Measurements from ENCODE around the gene TMEM150C. TPM values are rescaled to one million over a fixed set of nuclear protein-coding genes. Genes with fewer than 3 reads are reported as not detected.
A peak's percentile ranks its signal among the peaks of the same experiment; 100 is the strongest.

The TMEM150C gene
- total and polyA plus RNA-seq, 2 donors (not counting 1 experiment from before 2014, with no cell fraction given) = 0.24 to 1.2 TPM

DNA sequence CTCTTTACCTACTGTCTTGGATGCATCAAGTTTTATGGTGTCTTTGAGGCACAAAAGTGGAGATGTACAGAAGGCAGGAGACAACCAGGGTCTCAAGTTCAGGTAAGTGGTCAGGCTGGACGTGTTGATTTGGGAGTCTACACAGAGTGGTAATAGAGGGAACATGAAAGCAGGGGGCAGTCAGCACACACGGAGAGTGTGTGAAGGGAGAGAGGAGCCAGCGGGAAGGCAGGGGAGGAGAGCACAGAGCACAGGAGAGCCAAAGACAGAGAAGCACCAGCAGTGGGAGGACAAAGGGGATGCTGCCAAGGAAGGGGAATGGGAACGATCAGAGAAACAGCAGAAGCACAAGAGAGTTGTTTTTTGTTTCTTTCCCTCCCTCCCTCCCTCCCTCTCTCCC lies 32.9 kb downstream of the TMEM150C start:
- Histone ChIP-seq H3K4me3 (replicated peaks in 1 of 4; ENCODE audit: control extremely low read depth in 1 of 4, insufficient read depth in 1 of 4, low read depth in 3 of 4, low read length in 4 of 4) (no peak overlapping the region), H3K4me1 (ENCODE audit: control insufficient read depth, extremely low read depth, insufficient read depth, low read length) (no peaks in the 10 kb centered on the region), H3K4me2 (ENCODE audit: extremely low read depth, insufficient read depth, low read length) (no peak overlapping the region), H4K20me1 (ENCODE audit: control insufficient read depth, extremely low read depth, insufficient read depth, low read length) (no peaks in the 10 kb centered on the region), H3K9ac (ENCODE audit: insufficient read depth, low read length) (no peak overlapping the region), H3K27ac (ENCODE audit: insufficient read depth, low read length) (no peak overlapping the region), H2AFZ (ENCODE audit: low read length) (no peak overlapping the region), H3K79me2 (ENCODE audit: control insufficient read depth, insufficient read depth, low read length) (no peaks in the 10 kb centered on the region), H3K27me3 (ENCODE audit: control insufficient read depth, insufficient read depth, low read length) (peaks cover 2% of the 10 kb centered on the region), H3K36me3 (ENCODE audit: control insufficient read depth, insufficient read depth, low read length) (no peaks in the 10 kb centered on the region), H3K9me3 (ENCODE audit: control insufficient read depth, insufficient read depth, low read depth, low read length) (no peaks in the 10 kb centered on the region)
- DNase-seq (ENCODE audit: low read depth in 2 of 2) = no peak
- no peak for TF ChIP-seq EZH2 (IDR thresholded peaks at IDR 0.05; ENCODE audit: low read length, missing control alignments)
- TF ChIP-seq, protein P1, sequence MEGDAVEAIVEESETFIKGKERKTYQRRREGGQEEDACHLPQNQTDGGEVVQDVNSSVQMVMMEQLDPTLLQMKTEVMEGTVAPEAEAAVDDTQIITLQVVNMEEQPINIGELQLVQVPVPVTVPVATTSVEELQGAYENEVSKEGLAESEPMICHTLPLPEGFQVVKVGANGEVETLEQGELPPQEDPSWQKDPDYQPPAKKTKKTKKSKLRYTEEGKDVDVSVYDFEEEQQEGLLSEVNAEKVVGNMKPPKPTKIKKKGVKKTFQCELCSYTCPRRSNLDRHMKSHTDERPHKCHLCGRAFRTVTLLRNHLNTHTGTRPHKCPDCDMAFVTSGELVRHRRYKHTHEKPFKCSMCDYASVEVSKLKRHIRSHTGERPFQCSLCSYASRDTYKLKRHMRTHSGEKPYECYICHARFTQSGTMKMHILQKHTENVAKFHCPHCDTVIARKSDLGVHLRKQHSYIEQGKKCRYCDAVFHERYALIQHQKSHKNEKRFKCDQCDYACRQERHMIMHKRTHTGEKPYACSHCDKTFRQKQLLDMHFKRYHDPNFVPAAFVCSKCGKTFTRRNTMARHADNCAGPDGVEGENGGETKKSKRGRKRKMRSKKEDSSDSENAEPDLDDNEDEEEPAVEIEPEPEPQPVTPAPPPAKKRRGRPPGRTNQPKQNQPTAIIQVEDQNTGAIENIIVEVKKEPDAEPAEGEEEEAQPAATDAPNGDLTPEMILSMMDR (conservative IDR thresholded peaks at IDR 0.05 in 1 of 2, IDR thresholded peaks at IDR 0.05 in 1 of 2; ENCODE audit: low read depth in 1 of 2, low read length in 2 of 2) = no peak

DNA sequence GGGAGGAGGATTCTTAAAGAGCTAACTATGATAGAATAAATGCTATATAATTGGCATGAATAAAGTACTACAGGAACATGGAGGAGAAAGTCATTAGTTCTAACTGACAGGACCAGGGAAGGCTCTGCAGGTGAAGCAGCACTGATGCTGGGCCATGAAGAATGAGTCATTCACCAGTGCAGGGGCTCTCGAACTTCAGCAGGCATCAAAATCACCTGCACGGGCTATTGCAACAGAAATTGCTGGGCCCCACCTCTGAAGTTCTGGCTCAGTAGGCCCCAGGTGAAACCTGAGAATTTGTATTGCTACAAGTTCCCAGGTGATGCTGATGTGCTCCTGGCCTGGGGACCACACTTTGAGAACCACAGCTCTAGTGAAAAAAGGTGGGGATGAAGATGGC lies 33.7 kb downstream of the TMEM150C start:
- no peak overlapping the region for H3K27ac ChIP-seq (ENCODE audit: insufficient read depth, low read length)
- DNase-seq (ENCODE audit: low read depth in 2 of 2) = no peak
- no peak overlapping the region for H2AFZ ChIP-seq (ENCODE audit: low read length)
- TF ChIP-seq EZH2 (IDR thresholded peaks at IDR 0.05; ENCODE audit: low read length, missing control alignments) = no peak
- TF ChIP-seq, protein P1 (conservative IDR thresholded peaks at IDR 0.05 in 1 of 2, IDR thresholded peaks at IDR 0.05 in 1 of 2; ENCODE audit: low read depth in 1 of 2, low read length in 2 of 2) = no peak
- H3K9ac ChIP-seq (ENCODE audit: insufficient read depth, low read length) = no peak overlapping the region
- no peaks in the 10 kb centered on the region for H3K36me3 ChIP-seq (ENCODE audit: control insufficient read depth, insufficient read depth, low read length)
- no peaks in the 10 kb centered on the region for H4K20me1 ChIP-seq (ENCODE audit: control insufficient read depth, extremely low read depth, insufficient read depth, low read length)
- no peaks in the 10 kb centered on the region for H3K4me1 ChIP-seq (ENCODE audit: control insufficient read depth, extremely low read depth, insufficient read depth, low read length)
- H3K79me2 ChIP-seq (ENCODE audit: control insufficient read depth, insufficient read depth, low read length) = no peaks in the 10 kb centered on the region
- peaks cover 2% of the 10 kb centered on the region for H3K27me3 ChIP-seq (ENCODE audit: control insufficient read depth, insufficient read depth, low read length)
- H3K9me3 ChIP-seq (ENCODE audit: control insufficient read depth, insufficient read depth, low read depth, low read length) = no peaks in the 10 kb centered on the region
- H3K4me3 ChIP-seq (replicated peaks in 1 of 4; ENCODE audit: control extremely low read depth in 1 of 4, insufficient read depth in 1 of 4, low read depth in 3 of 4, low read length in 4 of 4) = no peak overlapping the region
- H3K4me2 ChIP-seq (ENCODE audit: extremely low read depth, insufficient read depth, low read length) = no peak overlapping the region

DNA sequence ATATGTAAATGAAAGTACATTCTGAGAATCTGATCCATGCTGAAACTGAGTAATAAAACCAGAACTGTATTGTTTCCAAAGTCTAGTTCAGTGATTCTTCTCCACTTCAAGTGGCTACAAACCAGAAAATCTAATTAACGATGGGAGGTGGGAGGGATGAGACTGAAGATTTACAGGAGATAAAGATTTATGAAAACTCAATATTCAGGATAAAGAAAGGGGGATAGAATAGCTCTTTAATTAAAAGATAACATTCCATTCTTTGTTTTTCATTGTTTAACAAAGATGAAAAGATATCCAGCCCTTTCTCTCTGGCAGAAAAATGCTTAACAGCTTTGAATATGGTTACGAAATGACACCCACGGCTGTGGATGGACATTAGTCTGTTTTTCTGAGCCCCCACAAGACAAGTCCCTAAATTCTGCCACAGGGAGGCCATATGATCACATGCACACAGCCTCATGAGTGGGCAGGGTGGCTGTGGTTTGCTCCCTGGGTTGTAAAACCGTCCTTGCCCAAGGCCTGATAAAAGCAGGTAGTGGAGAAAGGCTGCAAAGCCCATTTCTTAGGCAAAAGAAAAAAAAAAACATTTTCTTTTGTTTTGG lies 36.4 kb downstream of the TMEM150C start:
- DNase-seq (ENCODE audit: low read depth in 2 of 2) = peak in 1 of 2 donors; percentile 14
- Histone ChIP-seq H3K4me2 (ENCODE audit: extremely low read depth, insufficient read depth, low read length) (no peak overlapping the region), H3K27ac (ENCODE audit: insufficient read depth, low read length) (no peak overlapping the region), H3K27me3 (ENCODE audit: control insufficient read depth, insufficient read depth, low read length) (peaks cover 2% of the 10 kb centered on the region), H3K4me1 (ENCODE audit: control insufficient read depth, extremely low read depth, insufficient read depth, low read length) (no peaks in the 10 kb centered on the region), H2AFZ (ENCODE audit: low read length) (no peak overlapping the region), H3K79me2 (ENCODE audit: control insufficient read depth, insufficient read depth, low read length) (no peaks in the 10 kb centered on the region), H3K9me3 (ENCODE audit: control insufficient read depth, insufficient read depth, low read depth, low read length) (no peaks in the 10 kb centered on the region), H3K9ac (ENCODE audit: insufficient read depth, low read length) (no peak overlapping the region), H4K20me1 (ENCODE audit: control insufficient read depth, extremely low read depth, insufficient read depth, low read length) (no peaks in the 10 kb centered on the region), H3K36me3 (ENCODE audit: control insufficient read depth, insufficient read depth, low read length) (no peaks in the 10 kb centered on the region), H3K4me3 (replicated peaks in 1 of 4; ENCODE audit: control extremely low read depth in 1 of 4, insufficient read depth in 1 of 4, low read depth in 3 of 4, low read length in 4 of 4) (no peak overlapping the region)
- TF ChIP-seq, protein P1 (conservative IDR thresholded peaks at IDR 0.05 in 1 of 2, IDR thresholded peaks at IDR 0.05 in 1 of 2; ENCODE audit: low read depth in 1 of 2, low read length in 2 of 2) = no peak
- TF ChIP-seq EZH2 (IDR thresholded peaks at IDR 0.05; ENCODE audit: low read length, missing control alignments) = no peak
